ENCODE results near the gene ALPK1.
"Not testable (repeated sequence)": the region's sequence is repeated elsewhere in the genome, so short reads cannot be mapped to it uniquely, and the experiment has no call there.

Gene ALPK1

DNA sequence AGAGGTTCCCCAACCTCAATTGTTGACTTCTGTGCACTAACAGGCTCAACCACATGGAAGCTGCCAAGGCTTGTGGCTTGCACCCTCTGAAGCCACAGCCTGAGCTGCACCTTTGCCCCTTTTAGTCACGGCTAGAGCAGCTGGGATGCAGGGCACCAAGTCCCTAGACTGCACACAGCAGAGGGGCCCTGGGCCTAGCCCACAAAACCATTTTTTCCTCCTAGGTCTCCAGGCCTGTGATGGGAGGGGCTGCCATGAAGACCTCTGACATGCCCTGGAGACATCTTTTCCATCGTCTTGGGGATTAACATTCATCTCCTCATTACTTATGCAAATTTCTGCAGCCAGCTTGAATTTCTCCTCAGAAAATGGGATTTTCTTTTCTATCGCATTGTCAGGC lies 193.6 kb downstream of the ALPK1 start:
- not testable (repeated sequence) for H3K4me2 ChIP-seq (ENCODE audit: low read length); H4K12ac ChIP-seq (ENCODE audit: low read depth, low read length); H3K27ac ChIP-seq (ENCODE audit: low read depth, low read length); DNase-seq; H3K79me1 ChIP-seq (ENCODE audit: low read length); H3K9me3 ChIP-seq (ENCODE audit: insufficient read depth, low read depth, low read length); H3K27me3 ChIP-seq (ENCODE audit: insufficient read depth, low read length); H2BK5ac ChIP-seq (ENCODE audit: low read depth, low read length, poor library complexity); H2BK120ac ChIP-seq (ENCODE audit: insufficient read depth, low read length, poor library complexity); H3K14ac ChIP-seq (ENCODE audit: low read length); H3K9ac ChIP-seq (ENCODE audit: low read length); H3K23ac ChIP-seq (ENCODE audit: low read length); H3K4ac ChIP-seq (ENCODE audit: low read depth, low read length); H4K91ac ChIP-seq (ENCODE audit: low read depth, low read length); H2BK12ac ChIP-seq (ENCODE audit: low read length); H2AK5ac ChIP-seq (ENCODE audit: low read length); H3K79me2 ChIP-seq (ENCODE audit: control insufficient read depth, insufficient read depth, low read length, poor library complexity); H3K36me3 ChIP-seq (ENCODE audit: control insufficient read depth in 1 of 2, insufficient read depth in 2 of 2, low read length in 2 of 2); H3K4me3 ChIP-seq (ENCODE audit: low read depth, low read length); H3K4me1 ChIP-seq (ENCODE audit: control insufficient read depth in 1 of 2, insufficient read depth in 2 of 2, low read length in 2 of 2); H3K18ac ChIP-seq (ENCODE audit: low read length); H4K8ac ChIP-seq (ENCODE audit: low read depth, low read length); H2AFZ ChIP-seq (ENCODE audit: insufficient read depth, low read length, poor library complexity)
- no CpG with 5 or more reads among the region's 3 CpGs for WGBS (ENCODE audit: extremely low coverage, insufficient coverage, insufficient read length)

Data from trophoblast cell (in vitro differentiated cells and primary cell).